Thyroid gland (tissue), 4 donors: Measurements from ENCODE around the gene TESPA1.

Source experiments
- CTCF ChIP-seq, 6 experiments: fragments of 200-600 bp in 3 of 6; fragments of 450-650 bp in 3 of 6; sonication (generic) in 3 of 6; IDR thresholded peaks; one replicate each; pipeline ENCODE4 v1.5.1; 2016 to 2019; ENCODE audit warnings: antibody characterized with exemption in 6 of 6, mild to moderate bottlenecking in 2 of 6, inconsistent platforms in 1 of 6, moderate library complexity in 1 of 6
- POLR2A ChIP-seq, 2 donors: fragments of 450-650 bp; IDR thresholded peaks; one replicate each; pipeline ENCODE4 v1.6.1; 2017; ENCODE audit warnings: antibody characterized with exemption in 2 of 2, mild to moderate bottlenecking in 2 of 2, moderate library complexity in 1 of 2

- no peak for TF ChIP-seq POLR2A (IDR thresholded peaks at IDR 0.05)
- TF ChIP-seq CTCF (IDR thresholded peaks at IDR 0.05), result no peak
Observed at GRCh38 chr12:54991161-54991990, 6.8 kb upstream of the TESPA1 start.
